Activated B cell treated with CpG ODN at 0.5 μM for 24 hours (primary cell): ENCODE results near the gene RAD52. TPM values are rescaled to one million over a fixed set of nuclear protein-coding genes. Genes with fewer than 3 reads are reported as not detected.
A peak's percentile ranks its signal among the peaks of the same experiment; 100 is the strongest.

Experiments used
- ATAC-seq: fragments of 200-7000 bp; cut with Tn5 transposase; one replicate; pipeline ENCODE4 v1.10.0; 2021; ENCODE audit warnings: low read depth, mild to moderate bottlenecking, moderate library complexity
- CTCF ChIA-PET: fragments of 350-600 bp; sonication (Branson Sonifier 250); formaldehyde crosslinking; loops from one replicate; lab custom pipeline; 2021; ENCODE audit warnings: antibody characterized with exemption; lab: Charles Lee
- POLR2A ChIA-PET: fragments of 350-600 bp; sonication (Branson Sonifier 250); formaldehyde crosslinking; loops from one replicate; lab custom pipeline; 2021; ENCODE audit warnings: antibody characterized with exemption; lab: Charles Lee
- DNase-seq: peaks from one replicate; pipeline ENCODE4 v3.0.0; 2022
- H3K27ac Mint-ChIP-seq: one replicate; pipeline ENCODE4 v1.8.0; 2020; ENCODE audit warnings: mixed read lengths
- H3K27me3 Mint-ChIP-seq: one replicate; pipeline ENCODE4 v1.8.0; 2021; ENCODE audit warnings: mixed read lengths
- H3K36me3 Mint-ChIP-seq: one replicate; pipeline ENCODE4 v1.8.0; 2021; ENCODE audit warnings: low read depth, mixed read lengths
- H3K4me1 Mint-ChIP-seq: one replicate; pipeline ENCODE4 v1.8.0; 2021; ENCODE audit warnings: mixed read lengths
- H3K4me3 Mint-ChIP-seq: one replicate; pipeline ENCODE4 v1.8.0; 2020; ENCODE audit warnings: mild to moderate bottlenecking, mixed read lengths
- H3K9me3 Mint-ChIP-seq: one replicate; pipeline ENCODE4 v1.8.0; 2020; ENCODE audit warnings: mixed read lengths
- CTCF ChIP-seq: fragments of 200-600 bp; IDR thresholded peaks from one replicate; pipeline ENCODE4 v1.8.0; 2022; ENCODE audit warnings: antibody characterized with exemption, mild to moderate bottlenecking
- intact Hi-C: fragments of 100-400 bp; cut with micrococcal nuclease; formaldehyde crosslinking; loops from one replicate; pipeline ENCODE4 v1.15.1; 2024
- total RNA-seq: library from RNA; stranded (reverse); gene quantifications from 2 replicates; pipeline ENCODE4 v1.2.3, GENCODE V29; 2022

Gene RAD52
- total RNA-seq, 1 donor from 2014 or later, result 15.2 TPM

- Mint-ChIP-seq H3K36me3 (peaks cover 84% of the 10 kb centered on the region), H3K9me3 (no peaks in the 10 kb centered on the region), H3K4me1 (peaks cover 20% of the 10 kb centered on the region), H3K4me3 (no peak overlapping the region), H3K27ac (no peak overlapping the region), H3K27me3 (no peaks in the 10 kb centered on the region)
- no peak for ATAC-seq
- no peak for DNase-seq
- ChIA-PET CTCF (no interaction called here), POLR2A (no interaction called here)
- TF ChIP-seq CTCF, result no peak
- intact Hi-C loops, result no loop called here
Measured at GRCh38 chr12:907413-908185, 41.9 kb downstream of the RAD52 start.

GRCh38 chr12:906062-906585 lies 43.4 kb downstream of the RAD52 start:
- Mint-ChIP-seq H3K27me3 (no peaks in the 10 kb centered on the region), H3K36me3 (peaks cover 90% of the 10 kb centered on the region), H3K4me3 (no peak overlapping the region), H3K4me1 (peaks cover 17% of the 10 kb centered on the region), H3K27ac (no peak overlapping the region), H3K9me3 (no peaks in the 10 kb centered on the region)
- intact Hi-C loops, result no loop called here
- POLR2A ChIA-PET, result no interaction called here
- DNase-seq, result no peak
- no peak for TF ChIP-seq CTCF
- CTCF ChIA-PET, result interaction anchor here (1.2 kb wide), 1 partner anchor 187 kb away, joined by 4 read pairs; no protein-coding TSS in a partner anchor
- ATAC-seq, result no peak

- intact Hi-C loops, result no loop called here
- no peaks in the 10 kb centered on the region for H3K9me3 Mint-ChIP-seq
- H3K27me3 Mint-ChIP-seq, result no peaks in the 10 kb centered on the region
- H3K36me3 Mint-ChIP-seq, result peaks cover 92% of the 10 kb centered on the region
- H3K27ac Mint-ChIP-seq, result no peak overlapping the region
- no peak for DNase-seq
- CTCF ChIA-PET, result interaction anchor here (1.2 kb wide), 1 partner anchor 188 kb away, joined by 4 read pairs; no protein-coding TSS in a partner anchor
- ATAC-seq, result peak; percentile 10
- POLR2A ChIA-PET, result no interaction called here
- TF ChIP-seq CTCF, result no peak
- no peak overlapping the region for H3K4me3 Mint-ChIP-seq
- peaks cover 17% of the 10 kb centered on the region for H3K4me1 Mint-ChIP-seq
Measured at GRCh38 chr12:905261-906031, 44.0 kb downstream of the RAD52 start.

- Mint-ChIP-seq H3K9me3 (no peaks in the 10 kb centered on the region), H3K4me3 (no peak overlapping the region), H3K36me3 (peaks cover 93% of the 10 kb centered on the region), H3K4me1 (peaks cover 14% of the 10 kb centered on the region), H3K27me3 (no peaks in the 10 kb centered on the region), H3K27ac (no peak overlapping the region)
- intact Hi-C loops, result no loop called here
- CTCF ChIA-PET, result no interaction called here
- no peak for ATAC-seq
- no peak for DNase-seq
- no peak for TF ChIP-seq CTCF
- POLR2A ChIA-PET, result no interaction called here
Measured at GRCh38 chr12:904010-904414, 45.5 kb downstream of the RAD52 start.

- Mint-ChIP-seq H3K4me1 (peaks cover 14% of the 10 kb centered on the region), H3K4me3 (no peak overlapping the region), H3K9me3 (no peaks in the 10 kb centered on the region), H3K27me3 (no peaks in the 10 kb centered on the region), H3K36me3 (peaks cover 94% of the 10 kb centered on the region), H3K27ac (no peak overlapping the region)
- DNase-seq (no peak), ATAC-seq (no peak)
- no peak for TF ChIP-seq CTCF
- ChIA-PET POLR2A (no interaction called here), CTCF (no interaction called here)
- intact Hi-C loops, result no loop called here
Measured at GRCh38 chr12:903055-903454, 46.4 kb downstream of the RAD52 start.
